Esophagus mucosa (tissue), 1 donor: Measurements from ENCODE around the gene ZNF682. TPM values are rescaled to one million over a fixed set of nuclear protein-coding genes. Genes with fewer than 3 reads are reported as not detected.
"Not testable (repeated sequence)": the region's sequence is repeated elsewhere in the genome, so short reads cannot be mapped to it uniquely, and the experiment has no call there.

Source experiments
- ATAC-seq: fragments of 200-7000 bp; cut with Tn5 transposase; one replicate; pipeline ENCODE4 v1.9.1; 2020
- total RNA-seq: library from RNA; stranded (reverse); gene quantifications from one replicate; pipeline ENCODE4 v1.2.4, GENCODE V29; 2023
- donor health status: DM: yes; HTN: yes; CAD: no.

ZNF682 gene
- total RNA-seq, 1 donor from 2014 or later: 3.3 TPM

DNA sequence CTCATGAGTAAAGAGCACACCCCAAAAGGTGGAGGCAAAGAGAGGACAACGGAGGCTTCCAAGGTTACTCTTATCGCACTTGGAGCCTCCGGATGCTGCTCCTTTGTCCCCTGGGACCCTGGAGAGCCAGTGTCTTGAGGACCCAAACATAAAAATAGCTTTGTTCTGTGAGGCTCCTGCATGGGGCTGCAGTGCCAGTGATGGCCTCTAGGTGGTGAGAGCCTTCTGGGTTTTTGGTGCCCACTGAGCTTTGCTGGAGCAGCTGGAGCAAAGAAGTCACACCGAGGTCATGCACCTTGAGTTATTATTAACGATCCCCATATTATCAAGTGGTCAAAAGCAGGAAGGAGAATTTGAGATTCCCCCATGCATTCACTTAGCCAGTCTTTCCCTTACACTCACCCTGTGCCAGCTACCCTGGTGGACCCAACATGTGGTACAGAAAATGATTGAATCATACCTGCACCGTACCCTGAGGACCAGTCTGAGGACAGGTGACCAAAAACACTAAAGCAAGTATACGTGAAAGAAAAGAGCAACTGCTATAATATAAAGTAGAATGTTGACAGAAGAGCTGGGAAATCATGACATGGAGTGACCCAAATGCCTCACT is 41.5 kb downstream of the ZNF682 start:
- ATAC-seq: no peak

DNA sequence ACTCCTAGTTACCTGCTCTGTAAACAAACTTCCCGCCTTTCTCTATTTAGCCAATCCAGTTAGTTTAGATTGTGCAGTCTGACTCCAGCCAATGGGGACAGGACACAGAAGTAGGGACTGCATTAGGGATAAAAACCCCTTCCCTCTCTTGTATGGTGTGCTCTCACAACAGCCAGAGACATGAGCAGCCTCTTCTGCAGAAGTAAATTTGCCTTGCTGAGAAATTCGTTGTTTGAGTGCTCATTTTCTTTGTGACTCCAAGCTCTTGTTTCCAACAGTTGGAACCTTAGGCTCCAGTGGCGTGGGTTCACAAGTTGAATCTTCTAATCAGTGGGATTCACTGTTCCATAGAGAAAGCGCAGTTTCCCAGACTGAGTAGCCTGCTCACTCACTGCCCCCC is 72.4 kb downstream of the ZNF682 start:
- no peak for ATAC-seq

DNA sequence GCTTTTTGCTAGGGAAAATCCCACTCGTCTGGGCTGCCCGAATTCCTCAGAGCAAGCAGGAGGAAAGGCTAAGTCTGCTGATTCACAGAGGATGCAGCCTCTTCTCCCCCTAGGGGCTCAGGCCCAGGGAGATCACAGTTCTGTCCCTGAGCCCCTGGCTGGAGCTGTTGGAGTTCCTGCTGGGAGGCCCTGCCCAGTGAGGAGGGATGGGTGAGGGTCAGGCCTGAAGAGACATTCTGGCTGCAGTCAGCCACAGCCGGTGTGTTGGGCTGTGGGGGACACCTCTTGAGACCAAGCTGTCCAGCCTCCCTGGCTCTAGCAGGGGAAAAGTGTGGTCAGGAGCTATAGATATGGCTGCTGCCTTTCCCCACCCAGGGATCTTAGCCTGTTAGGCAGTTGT is 73.2 kb downstream of the ZNF682 start:
- ATAC-seq: not testable (repeated sequence)

DNA sequence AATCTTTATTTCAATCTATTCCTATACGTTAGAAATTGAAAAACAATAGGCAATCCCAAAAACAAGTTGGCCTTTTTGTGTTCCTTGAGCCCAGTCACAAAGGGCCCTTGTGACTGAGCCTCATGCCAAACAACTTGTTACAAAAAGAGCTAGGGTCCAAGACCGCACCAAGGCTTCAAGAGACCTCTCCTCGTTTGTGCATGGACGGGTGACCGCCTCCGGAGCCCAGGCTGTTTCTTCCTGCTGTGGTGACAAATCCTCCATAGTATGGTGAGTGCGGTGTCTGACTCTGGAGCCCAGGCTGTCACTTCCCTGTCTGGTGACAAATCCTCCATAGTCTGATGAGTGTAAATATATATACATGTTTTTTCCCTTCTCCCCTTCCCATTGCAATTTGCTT is 74.9 kb downstream of the ZNF682 start:
- no peak for ATAC-seq

DNA sequence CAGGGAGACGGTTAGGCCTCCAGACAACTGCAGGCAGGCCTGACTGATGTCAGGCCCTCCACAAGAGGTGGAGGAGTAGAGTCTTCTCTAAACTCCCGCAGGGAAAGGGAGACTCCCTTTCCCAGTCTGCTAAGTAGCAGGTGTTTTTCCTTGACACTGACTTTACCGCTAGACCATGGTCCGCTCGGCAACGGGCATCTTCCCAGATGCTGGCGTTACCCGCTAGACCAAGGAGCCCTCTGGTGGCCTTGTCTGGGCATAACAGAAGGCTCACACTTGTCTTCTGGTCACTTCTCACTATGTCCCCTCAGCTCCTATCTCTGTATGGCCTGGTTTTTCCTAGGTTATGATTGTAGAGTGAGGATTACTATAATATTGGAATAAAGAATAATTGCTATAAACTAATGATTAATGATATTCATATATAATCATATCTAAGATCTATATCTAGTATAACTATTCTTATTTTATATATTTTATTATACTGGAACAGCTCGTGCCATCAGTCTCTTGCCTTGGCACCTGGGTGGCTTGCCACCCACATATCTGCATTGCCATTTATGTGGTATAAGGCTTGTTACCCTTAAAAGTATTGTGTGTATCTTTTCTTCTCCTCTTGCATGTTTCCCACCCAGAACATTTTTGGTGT is 80.0 kb downstream of the ZNF682 start:
- ATAC-seq: not testable (repeated sequence)

DNA sequence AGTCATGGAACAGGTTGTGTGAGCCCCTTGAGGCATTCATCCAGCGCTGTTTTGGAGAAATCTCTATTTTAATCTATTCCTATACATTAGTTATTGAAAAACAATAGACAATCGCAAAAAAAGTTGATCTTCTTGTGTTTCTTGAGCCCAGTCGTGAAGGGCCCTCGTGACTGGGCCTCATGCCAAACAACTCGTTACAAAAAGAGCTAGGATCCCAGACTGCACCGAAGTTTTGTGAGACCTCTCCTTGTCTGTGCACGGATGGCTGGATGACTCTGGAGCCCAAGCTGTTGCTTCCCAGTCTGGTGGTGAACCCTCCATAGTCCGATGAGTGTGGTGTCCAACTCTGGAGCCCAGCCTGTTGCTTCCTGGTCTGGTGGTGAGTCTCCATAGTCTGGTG is 81.5 kb downstream of the ZNF682 start:
- not testable (repeated sequence) for ATAC-seq

DNA sequence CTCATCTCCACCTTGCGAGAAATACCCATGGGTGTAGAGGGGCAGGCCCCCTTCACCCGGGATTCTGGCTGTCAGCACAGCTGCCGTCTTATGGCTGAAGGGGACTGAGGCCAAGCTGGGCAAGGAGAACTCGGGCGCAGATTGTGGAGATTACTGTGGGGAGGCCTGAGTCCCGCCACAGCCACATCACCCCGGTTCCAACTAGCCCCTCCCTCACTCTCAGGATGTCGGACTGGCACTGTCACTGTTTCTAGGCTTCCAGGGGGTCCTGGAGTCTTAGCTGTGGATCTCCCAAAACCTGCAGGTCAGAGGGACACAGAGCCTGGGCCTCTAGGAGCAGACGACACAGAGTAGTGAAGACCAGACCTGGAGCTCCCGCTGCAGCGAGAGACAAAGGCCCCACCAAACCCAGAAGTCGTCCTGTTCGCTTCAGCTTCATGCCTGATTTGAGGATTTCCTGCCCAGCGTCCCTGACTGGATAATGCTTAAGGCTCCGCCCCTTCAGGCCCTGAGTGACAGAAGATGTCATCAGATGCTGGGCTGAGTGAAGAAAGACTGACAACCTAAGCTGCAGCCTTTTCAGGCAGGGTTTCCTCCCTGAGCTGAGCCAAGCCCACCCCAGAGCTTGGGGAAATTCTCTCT is 82.8 kb downstream of the ZNF682 start:
- no peak for ATAC-seq

DNA sequence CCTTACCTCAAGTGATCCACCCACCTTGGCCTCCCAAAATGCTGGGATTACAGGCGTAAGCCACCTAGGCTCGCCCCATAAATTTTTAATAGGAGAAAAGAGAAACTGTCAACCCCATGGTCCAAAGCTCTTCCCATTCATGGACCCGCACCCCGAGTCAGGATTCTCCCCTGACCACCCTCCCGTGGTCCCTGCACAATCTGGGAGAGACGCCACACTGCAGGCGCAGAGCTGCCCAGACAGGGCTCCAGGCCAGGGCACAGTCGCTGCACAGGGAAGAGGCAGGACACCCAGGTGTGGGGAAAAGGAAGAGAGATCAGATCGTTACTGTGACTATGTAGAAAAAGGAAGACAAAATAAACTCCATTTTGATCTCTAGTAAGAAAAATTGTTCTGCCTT is 84.1 kb downstream of the ZNF682 start:
- no peak for ATAC-seq

Other genes with a start within 250 kb of the ZNF682 start
- 10.0 TPM for gene ZNF506, start 217.8 kb downstream of the ZNF682 start, total RNA-seq
- 1.9 TPM for gene ZNF253, start 173.6 kb downstream of the ZNF682 start, total RNA-seq
- gene ZNF93, start 138.6 kb downstream of the ZNF682 start, total RNA-seq: 2.6 TPM
- gene ZNF90, start 38.5 kb upstream of the ZNF682 start, total RNA-seq: 0.96 TPM
- 0.60 TPM for gene ZNF486, start 127.7 kb upstream of the ZNF682 start, total RNA-seq